Activated CD8-positive, alpha-beta memory T cell treated with anti-CD3 and anti-CD28 coated beads for 36 hours (primary cell): ENCODE data around the gene CREBBP. TPM values are rescaled to one million over a fixed set of nuclear protein-coding genes. Genes with fewer than 3 reads are reported as not detected.
"Not testable (repeated sequence)": the region's sequence is repeated elsewhere in the genome, so short reads cannot be mapped to it uniquely, and the experiment has no call there.

Experiments
- CTCF ChIA-PET: fragments of 350-600 bp; sonication (Branson Sonifier 250); formaldehyde crosslinking; loops from one replicate; lab custom pipeline; 2021; ENCODE audit warnings: antibody characterized with exemption; lab: Charles Lee
- POLR2A ChIA-PET: fragments of 350-600 bp; sonication (Branson Sonifier 250); formaldehyde crosslinking; loops from one replicate; lab custom pipeline; 2021; ENCODE audit warnings: antibody characterized with exemption; lab: Charles Lee
- total RNA-seq, 2 experiments: library from RNA; stranded (reverse); gene quantifications; one replicate each; pipeline ENCODE4 v1.2.3, GENCODE V29; 2021

Gene CREBBP
- total RNA-seq, 2 experiments from 2014 or later = 31.6 to 31.9 TPM

GRCh38 chr16:3732171-3732570 lies 148.3 kb downstream of the CREBBP start:
- ChIA-PET POLR2A (interaction anchor here (0.6 kb wide), 1 partner anchor 541 kb away, joined by 4 read pairs; the partner anchor contains the start of gene TFAP4), CTCF (interaction anchor here (0.6 kb wide), 1 partner anchor 581 kb away, joined by 4 read pairs; no protein-coding TSS in a partner anchor)

GRCh38 chr16:3731126-3731935 lies 149.2 kb downstream of the CREBBP start:
- POLR2A ChIA-PET = no interaction called here
- CTCF ChIA-PET = no interaction called here

GRCh38 chr16:3730161-3731125 lies 150.1 kb downstream of the CREBBP start:
- POLR2A ChIA-PET = no interaction called here
- CTCF ChIA-PET = no interaction called here

DNA sequence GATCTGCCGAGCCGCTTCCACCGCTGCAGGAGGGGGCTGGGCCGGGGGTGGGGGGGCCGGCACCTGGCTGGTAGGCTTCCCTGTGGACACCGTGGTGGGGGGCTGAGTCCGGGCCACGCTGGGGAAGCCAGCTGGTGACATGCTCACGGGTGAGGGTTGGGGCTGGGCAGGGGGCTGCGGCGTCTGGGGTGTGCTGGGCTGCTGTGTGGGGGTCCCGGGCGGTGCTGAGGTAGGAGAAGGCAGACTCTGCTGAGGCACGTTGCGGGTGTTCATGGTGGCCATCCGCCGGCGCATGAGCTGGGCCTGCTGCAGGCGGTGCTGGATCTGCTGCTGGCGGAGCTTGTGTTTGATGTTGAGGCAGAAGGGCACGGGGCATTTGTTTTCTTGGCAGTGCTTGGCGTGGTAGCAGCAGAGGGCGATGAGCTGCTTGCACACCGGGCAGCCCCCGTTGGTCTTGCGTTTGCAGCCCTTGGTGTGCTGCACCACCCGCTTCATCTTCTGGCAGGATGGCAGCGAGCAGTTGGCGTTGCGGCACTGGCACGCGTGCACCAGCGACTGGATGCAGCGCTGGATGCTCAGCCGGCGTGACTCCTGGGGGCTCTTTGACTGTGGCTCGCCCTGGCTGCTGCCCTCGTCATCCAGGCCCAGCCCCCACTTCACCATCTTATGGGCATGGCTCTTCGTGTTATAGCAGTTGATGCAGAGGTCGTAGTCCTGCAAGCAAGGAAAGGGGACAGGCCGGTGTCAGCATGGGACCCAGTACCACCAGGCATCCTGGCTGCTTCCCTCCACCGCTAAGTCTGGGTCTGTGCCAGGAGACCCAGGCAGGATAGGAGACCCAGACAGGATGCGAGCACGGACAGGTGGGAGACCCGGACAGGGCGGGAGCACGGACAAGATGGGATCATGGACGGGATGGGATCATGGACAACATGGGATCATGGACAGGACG lies 151.1 kb downstream of the CREBBP start:
- ChIA-PET POLR2A (no interaction called here), CTCF (no interaction called here)

- ChIA-PET POLR2A (no interaction called here), CTCF (no interaction called here)
Measured at GRCh38 chr16:3728424-3729160, 151.9 kb downstream of the CREBBP start.

DNA sequence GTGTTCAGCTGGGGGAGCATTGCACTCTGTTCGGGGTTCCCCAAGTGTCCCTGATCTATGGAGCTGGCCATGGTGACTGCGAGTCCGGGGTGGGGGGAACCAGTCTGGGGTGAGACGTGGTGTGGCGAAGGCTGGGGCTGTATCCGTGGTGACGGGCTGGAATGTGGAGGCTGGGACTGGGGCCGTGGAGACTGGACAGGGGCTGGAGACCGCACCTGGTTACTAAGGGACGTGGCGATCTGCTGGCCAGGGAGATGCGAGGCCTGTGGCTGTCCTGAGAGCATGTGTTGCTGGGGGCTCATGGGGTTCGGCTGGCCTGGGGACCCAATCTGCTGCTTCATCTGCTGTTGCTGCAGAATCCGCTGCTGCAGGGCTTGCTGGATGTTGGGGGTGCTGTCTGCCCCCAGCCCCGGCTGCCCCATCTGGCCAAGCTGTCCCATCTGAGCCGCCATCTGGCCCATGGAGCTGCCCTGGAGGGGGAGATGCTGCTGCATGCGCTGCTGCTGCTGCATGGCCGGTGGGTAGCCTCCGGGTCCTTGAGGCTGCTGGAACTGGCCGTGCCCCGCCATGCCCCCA lies 152.6 kb downstream of the CREBBP start:
- CTCF ChIA-PET = no interaction called here

GRCh38 chr16:3726021-3726687 lies 154.4 kb downstream of the CREBBP start:
- POLR2A ChIA-PET = no interaction called here
- CTCF ChIA-PET = no interaction called here

More for the DNA sequence above, 152.6 kb downstream of the CREBBP start:
- POLR2A ChIA-PET = no interaction called here

- CTCF ChIA-PET = no interaction called here
- POLR2A ChIA-PET = no interaction called here
Measured at GRCh38 chr16:3725276-3725675, 155.2 kb downstream of the CREBBP start.

DNA sequence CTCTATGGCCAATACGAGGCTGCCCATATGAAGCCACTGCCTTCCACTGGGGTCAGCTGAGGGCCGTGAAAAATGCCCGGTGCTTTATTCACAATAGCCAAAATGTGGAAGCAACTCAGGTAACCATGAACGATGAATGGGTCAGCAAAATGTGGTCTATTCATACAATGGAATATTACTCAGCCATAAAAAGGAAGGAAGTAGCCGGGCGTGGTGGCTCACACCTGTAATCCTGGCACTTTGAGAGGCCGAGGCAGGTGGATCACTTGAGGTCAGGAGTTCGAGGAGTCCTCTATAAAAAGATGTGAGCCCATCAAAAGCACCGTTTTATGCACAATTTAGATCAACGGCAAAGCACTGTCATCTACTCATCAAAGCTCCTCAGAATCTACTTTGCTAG lies 158.0 kb downstream of the CREBBP start:
- CTCF ChIA-PET = no interaction called here

GRCh38 chr16:3720418-3720817 lies 160.1 kb downstream of the CREBBP start:
- POLR2A ChIA-PET = interaction anchor here (1.1 kb wide), 1 partner anchor 243 kb away, joined by 3 read pairs; no protein-coding TSS in a partner anchor

More for the DNA sequence above, 158.0 kb downstream of the CREBBP start:
- POLR2A ChIA-PET = no interaction called here

DNA sequence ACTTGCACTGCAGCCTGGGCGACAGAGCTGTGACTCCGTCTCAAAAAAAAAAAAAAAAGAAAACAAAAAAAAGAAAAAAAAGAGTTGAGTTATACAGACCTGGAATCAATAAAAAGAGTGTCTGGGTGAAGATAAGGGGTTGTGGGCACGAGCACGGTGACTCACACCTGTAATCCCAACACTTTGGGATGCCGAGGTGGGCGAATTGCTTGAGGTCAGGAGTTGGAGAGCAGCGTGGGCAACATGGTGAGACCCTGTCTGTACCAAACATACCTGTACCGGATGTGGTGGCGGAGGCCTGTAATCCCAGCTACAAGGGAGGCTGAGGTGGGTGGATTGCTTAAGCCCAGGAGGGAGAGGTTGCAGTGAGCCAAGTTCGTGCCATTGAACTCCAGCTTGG lies 161.9 kb downstream of the CREBBP start:
- ChIA-PET CTCF (interaction anchor here (1.1 kb wide), 1 partner anchor 17 kb away, joined by 3 read pairs; no protein-coding TSS in a partner anchor), POLR2A (interaction anchor here (0.6 kb wide), 2 partner anchors 272 to 465 kb away, joined by 3 to 4 read pairs; no protein-coding TSS in a partner anchor)

More at GRCh38 chr16:3720418-3720817, 160.1 kb downstream of the CREBBP start:
- CTCF ChIA-PET = no interaction called here

- ChIA-PET POLR2A (interaction anchor here (0.6 to 1.5 kb wide), 3 partner anchors 272 to 535 kb away, joined by 3 to 4 read pairs (median 3); no protein-coding TSS in a partner anchor), CTCF (interaction anchor here (1.1 kb wide), 1 partner anchor 16 kb away, joined by 3 read pairs; no protein-coding TSS in a partner anchor)
Measured at GRCh38 chr16:3718019-3718391, 162.5 kb downstream of the CREBBP start.

GRCh38 chr16:3717235-3718018 lies 163.1 kb downstream of the CREBBP start, which contains the start of gene TRAP1:
TRAP1 (minus strand) TSS chr16:3717524; CDS start chr16:3717508, 16 bp downstream.
- POLR2A ChIA-PET = interaction anchor here (1.5 kb wide), 1 partner anchor 536 kb away, joined by 3 read pairs; no protein-coding TSS in a partner anchor
- CTCF ChIA-PET = no interaction called here

GRCh38 chr16:3716831-3717234 lies 163.7 kb downstream of the CREBBP start:
- ChIA-PET CTCF (no interaction called here), POLR2A (interaction anchor here (1.5 kb wide), 1 partner anchor 537 kb away, joined by 3 read pairs; no protein-coding TSS in a partner anchor)

- CTCF ChIA-PET = no interaction called here
- POLR2A ChIA-PET = no interaction called here
Measured at GRCh38 chr16:3715430-3715829, 165.1 kb downstream of the CREBBP start.

- POLR2A ChIA-PET, CTCF ChIA-PET: not testable (repeated sequence)
Measured at GRCh38 chr16:3714378-3714777, 166.1 kb downstream of the CREBBP start.
